Stimulated activated CD8-positive, alpha-beta memory T cell treated with anti-CD3 and anti-CD28 coated beads, Interleukin-4, amount 100 ng/mL, for 48 hours (primary cell): ENCODE data around the gene THRB.

ENCODE experiments used
- DNase-seq: peaks from one replicate; pipeline ENCODE4 v3.0.0-alpha.2; 2020

The THRB gene

DNA sequence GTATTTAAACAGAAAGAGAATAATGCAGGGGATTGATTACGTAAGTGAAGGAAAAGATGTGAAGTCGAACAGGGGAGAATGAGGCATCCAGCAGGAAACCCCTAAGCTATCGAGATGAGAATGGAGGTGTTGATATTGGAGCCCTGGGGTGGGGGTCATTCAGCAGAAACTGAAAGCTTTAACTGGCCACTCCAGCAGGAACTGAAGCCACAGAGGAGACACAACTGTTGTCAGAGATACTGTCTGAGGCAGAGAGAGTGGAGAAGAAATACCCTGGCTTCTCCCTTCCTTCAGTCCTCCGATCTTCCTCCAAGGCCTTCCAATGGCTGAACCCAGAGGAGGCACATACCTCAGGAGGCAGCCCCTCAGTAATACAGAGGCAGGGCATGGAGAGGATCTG lies 152.4 kb downstream of the THRB start:
- DNase-seq = no peak

- no peak for DNase-seq
These were observed 153.0 kb downstream of the THRB start for GRCh38 chr3:24341668-24342067.

- no peak for DNase-seq
These were observed 153.7 kb downstream of the THRB start for GRCh38 chr3:24340966-24341365.

DNA sequence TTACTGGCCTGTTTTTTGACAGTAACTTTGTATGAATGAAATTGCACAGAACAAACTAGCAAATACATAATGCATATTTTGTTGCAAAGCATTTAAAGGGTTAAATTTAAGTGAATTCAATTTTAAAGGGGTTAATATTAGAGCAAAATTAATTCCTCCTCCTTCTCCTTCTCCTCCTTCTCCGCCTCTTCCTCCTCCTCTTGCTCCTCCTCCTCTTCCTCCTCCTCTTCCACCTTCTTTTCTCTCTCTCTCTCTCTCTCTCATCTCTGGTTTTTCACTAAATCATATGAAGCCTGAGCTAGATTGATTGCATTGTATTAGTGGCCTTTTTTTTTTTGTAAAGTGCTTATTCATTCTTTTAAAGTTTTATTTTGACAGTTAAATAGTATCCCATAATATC lies 154.5 kb downstream of the THRB start:
- DNase-seq = no peak

DNA sequence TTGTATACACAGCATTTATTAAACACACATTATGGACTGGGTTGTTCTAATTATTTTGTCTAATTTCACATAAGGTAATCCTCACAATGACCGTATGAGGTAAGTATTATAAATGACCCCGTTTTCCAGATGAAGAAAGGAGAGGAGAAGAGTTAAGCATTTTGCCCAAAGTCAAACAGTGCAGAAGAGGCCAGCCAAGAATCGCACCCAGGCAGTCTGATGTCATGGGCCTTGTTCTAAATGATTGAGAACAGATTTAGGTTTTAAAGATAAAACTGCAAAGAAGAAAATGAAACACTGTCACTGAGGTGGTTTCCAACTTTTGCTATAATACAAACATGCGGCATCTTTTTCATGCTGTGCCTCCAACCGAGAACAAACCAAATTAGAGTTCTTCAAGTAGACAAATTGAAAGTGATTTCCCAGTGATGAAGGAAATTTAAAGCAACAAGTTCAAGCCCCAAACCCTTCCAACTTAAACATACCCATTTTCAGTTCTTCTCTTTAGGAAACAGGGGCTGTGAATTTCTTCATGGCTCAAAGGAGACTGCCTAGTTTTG lies 155.3 kb downstream of the THRB start:
- no peak for DNase-seq

- DNase-seq = no peak
These were observed 156.1 kb downstream of the THRB start for GRCh38 chr3:24338409-24339130.

DNA sequence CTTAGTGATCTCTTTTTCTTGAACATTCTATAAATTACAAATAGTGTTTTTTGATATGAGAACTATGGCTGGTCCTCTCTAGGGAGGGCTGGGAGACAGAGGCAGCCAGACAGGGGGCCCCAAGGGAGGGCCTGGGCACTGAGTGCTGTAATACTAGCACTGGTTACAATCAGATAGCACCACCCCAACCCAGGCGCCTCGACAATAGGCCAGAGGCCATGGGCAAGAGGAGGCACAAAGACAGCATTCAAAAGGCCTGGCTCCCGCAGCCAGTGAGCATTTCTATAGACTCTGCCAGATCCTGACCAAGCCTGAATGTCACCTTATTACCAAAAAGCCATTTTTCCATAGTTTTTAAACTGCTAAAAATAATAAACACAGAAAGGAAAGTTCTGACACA lies 158.5 kb downstream of the THRB start:
- DNase-seq = no peak

DNA sequence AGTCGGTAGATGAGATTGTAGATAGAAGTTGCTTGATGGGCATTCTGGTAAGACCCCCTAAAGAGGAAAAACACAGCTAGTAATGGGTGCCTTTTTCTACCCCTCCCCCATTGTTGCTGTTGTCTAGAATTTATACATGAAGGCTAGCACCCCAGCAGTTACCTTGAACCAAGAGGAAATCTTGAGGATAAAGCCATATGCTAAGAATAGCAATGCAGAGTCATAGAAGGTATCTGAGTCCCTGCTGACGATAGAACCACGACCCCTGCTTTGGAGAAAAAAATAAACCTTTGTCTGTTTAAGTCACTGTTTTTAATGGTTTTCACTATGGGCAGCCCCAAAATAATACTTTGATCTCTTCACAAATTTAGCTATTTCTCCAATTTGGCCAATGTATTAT lies 162.6 kb downstream of the THRB start:
- no peak for DNase-seq

GRCh38 chr3:24323272-24323671 lies 171.4 kb downstream of the THRB start:
- no peak for DNase-seq

GRCh38 chr3:24320601-24321000 lies 174.0 kb downstream of the THRB start:
- DNase-seq = no peak

GRCh38 chr3:24318677-24319287 lies 175.9 kb downstream of the THRB start:
- DNase-seq = no peak

DNA sequence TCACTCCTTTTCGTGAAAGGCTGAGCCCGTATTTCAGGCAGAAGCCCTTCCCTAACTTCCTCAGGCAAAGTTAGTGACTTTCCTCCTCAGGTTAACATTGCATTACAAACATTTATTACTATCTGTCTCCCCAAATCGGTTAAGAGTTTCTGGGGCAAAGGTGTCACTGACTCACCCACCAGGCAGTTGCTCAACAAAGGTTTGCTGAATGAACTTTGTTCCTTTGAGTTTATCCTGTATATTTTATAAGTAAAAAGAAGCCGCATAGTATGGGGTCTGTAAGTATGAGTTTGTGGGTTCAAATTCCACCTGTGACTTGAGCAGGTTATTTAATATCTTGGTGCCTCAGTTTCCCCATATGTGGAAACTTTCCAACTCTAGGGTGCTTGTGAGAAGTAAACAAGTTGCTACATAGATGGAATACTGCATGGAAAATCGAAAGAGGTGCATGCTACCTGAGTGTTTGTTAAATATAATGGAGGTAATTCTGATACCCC lies 177.7 kb downstream of the THRB start:
- no peak for DNase-seq

DNA sequence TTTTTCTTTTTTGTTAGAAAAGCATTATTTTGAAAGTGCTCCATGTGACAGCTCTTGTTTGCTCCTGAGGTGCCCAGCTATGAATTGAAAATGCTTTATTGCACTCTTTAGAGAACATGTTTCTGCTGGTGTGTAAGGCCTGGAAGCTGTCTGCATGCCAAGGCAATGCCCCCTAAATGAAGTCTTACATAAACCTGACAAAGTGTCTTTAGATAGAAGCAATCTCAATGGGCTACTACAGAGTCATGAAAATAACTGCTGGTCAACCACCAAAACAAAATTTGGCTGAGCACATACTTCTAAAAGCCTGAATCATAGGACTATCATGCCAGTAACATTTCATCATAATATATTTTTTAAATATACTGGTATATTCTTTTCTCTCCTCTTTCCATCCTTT lies 178.7 kb downstream of the THRB start:
- no peak for DNase-seq

DNA sequence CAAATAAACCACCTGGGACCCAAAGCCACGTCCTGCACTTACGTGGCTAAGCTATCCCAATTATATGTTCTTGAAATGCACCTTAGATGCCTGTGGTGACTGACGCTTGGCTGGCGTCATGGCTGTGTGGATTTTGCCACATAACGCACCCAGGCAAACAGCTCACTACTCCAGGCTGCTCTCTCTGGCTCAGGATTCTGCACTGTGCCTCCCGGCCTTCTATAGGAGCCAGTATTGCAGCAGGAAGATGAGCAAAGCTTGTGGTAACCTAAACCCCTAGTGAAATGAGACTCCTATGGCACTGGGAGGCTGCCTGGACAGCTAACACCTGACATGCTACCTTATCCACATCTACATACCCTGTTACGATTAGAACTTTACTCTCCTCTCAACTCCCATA lies 179.3 kb downstream of the THRB start:
- no peak for DNase-seq

DNA sequence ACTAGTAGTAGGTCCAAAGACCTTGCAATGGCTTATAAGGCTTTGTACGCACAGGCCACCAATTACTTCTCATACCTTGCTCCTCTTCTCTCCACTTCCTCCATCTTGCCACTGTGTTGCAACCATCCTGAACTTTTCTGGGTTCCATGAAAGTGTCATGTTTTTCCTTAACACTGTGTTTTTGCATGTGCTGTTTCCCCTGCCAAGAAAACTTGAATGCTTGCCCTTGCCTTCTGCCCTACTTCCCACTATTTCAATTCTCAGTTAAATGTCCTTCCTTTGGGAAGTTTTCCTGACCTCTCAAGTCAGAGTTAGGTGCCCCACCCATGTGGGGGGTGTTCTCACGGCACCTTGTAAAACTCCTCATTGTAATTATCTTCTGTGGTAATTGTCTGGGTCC lies 182.8 kb downstream of the THRB start:
- no peak for DNase-seq

GRCh38 chr3:24310887-24311286 lies 183.8 kb downstream of the THRB start:
- DNase-seq = no peak

GRCh38 chr3:24306518-24306917 lies 188.1 kb downstream of the THRB start:
- no peak for DNase-seq

- no peak for DNase-seq
These were observed 188.7 kb downstream of the THRB start for GRCh38 chr3:24305795-24306467.

GRCh38 chr3:24303057-24303754 lies 191.4 kb downstream of the THRB start:
- DNase-seq = no peak

- no peak for DNase-seq
These were observed 192.3 kb downstream of the THRB start for GRCh38 chr3:24302396-24302795.

GRCh38 chr3:24300949-24301348 lies 193.7 kb downstream of the THRB start:
- no peak for DNase-seq

- no peak for DNase-seq
These were observed 194.6 kb downstream of the THRB start for GRCh38 chr3:24299806-24300626.
